HG03060 (cell line): ENCODE measurements around the gene LGALS3BP.
"Not testable (repeated sequence)": the region's sequence is repeated elsewhere in the genome, so short reads cannot be mapped to it uniquely, and the experiment has no call there.

Source experiments
- ATAC-seq: cut with Tn5 transposase; IDR thresholded peaks from one replicate; pipeline ENCODE4 v1.9.1; 2021; ENCODE audit warnings: low read depth, moderate number of reproducible peaks; ENCODE audit not compliant: unreplicated experiment

Gene LGALS3BP

DNA sequence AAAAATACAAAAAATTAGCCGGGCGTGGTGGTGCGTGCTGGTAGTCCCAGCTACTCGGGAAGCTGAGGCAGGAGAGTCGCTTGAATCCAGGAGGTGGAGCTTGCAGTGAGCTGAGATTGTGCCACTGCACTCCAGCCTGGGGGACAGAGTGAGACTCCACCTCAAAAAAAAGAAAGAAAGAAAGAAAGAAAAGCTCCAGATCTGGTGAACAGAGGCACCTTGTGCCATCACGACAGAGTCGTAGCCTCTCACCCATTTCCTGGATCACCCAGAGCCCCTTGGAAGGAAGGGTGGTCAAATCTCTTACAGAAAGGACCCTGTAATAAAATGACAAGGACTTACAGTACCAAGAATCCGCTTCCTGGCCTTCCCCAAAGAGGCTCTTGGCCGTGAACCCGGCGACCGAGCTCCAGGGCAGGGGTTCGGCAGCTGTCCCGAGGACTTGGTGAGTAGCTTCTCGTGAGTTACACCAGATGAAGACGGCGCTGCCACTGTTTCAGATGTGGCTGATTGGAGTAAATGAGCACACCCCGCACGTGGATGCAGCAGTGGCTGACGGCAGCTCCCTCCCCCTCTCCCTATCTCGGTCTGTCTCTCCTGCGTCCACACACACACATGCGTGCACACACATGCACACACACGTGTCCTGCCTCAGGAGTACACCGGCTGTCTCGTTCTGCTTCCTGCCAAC lies 13.5 kb downstream of the LGALS3BP start:
- no peak for ATAC-seq

DNA sequence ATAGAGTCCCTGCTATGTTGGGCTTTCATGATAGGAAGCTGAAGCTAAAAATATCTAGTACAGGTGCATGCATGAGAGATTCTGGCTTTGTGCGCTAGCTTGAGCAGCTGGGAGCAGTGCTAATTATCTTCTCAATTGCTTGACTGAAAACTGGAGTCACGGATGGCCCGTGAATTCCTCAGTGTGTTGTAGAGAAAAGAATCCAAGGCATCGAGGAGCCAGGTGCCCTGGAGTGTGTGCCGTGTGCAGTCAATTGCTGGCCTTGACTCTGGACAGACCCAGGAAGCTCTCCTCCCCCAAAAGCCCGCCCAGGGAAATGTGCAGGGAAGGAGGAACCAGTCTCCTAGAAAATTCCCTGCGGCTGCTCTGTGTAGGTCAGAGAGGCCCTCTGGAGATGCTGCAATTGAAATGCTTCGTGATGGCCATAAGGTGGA lies 14.2 kb downstream of the LGALS3BP start:
- no peak for ATAC-seq

DNA sequence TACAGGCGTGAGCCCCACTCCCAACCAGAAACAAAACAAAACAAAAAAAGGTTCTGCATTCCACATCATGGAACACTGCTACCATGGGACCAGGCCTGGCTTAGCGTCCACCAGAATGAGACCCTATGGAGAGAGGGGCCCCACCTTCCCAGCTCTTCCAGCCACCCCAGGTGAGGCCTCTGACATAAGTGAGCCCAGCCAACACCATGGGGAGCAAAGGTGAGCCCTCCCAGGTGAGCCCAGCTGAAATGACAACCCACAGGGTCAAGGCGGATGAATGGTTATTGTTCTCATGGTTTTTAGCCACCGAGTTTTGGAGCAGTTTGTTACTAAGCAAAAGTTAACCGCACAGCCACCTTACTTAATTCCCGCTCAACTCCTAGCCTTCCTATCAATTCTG lies 16.3 kb downstream of the LGALS3BP start:
- ATAC-seq, result no peak

DNA sequence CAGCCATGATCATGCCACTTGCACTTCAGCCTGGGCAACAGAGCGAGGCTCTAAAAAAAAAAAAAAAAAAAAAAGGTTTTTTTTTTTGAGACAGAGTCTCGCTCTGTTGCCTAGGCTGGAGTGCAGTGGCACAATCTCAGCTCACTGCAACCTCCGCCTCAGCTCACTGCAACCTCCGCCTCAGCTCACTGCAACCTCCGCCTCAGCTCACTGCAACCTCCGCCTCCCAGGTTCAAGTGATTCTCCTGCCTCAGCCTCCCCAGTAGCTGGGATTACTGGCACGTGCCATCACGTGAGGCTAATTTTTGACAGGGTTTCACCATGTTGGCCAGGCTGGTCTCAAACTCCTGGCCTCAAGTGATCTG lies 16.8 kb downstream of the LGALS3BP start:
- not testable (repeated sequence) for ATAC-seq

DNA sequence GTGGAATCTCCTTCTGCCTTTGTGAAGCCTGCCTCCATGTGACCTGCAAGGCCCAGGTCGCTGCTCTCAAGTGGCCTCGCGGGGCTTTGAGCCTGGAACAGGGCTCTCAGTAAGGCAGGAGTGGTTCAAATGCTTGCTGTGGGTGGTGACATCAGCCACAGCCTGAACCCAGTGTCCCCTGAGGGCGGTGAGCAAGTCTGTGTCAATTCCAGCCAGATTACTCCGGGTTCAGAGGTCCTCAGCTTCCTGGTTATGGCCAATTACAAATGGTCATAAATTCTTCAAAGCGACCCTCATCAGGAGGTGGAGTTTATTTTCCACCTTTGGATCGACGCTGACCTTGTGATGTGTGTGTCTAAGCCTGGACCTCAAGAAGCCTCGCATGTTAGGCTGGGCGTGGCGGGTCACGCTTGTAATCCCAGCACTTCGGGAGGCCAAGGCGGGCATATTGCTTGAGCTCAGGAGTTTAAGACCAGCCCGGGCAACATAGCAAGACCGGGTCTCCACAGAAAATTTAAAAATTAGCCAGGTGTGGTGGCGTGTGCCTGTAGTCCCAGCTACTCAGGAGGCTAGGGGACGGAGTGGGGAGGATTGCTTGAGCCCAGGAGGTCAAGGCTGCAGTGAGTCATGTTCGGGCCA lies 17.3 kb downstream of the LGALS3BP start:
- ATAC-seq, result no peak

DNA sequence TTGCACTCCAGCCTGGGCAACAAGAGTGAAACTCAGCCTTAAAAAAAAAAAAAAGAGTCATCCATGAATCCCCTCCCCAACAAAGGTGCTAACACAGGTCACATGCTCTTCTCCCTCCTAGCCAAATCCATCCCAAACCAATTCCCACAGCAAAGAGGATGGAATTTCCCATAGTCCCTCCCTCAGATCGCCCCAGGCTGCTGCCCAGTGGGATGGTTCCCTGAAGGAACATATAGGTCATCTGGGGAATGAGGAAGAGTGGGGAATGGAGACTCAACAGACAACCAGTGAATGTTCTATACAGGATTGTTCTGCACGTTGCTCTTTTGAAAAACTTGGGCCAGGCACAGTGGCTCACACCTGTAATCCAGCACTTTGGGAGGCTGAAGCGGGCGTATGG lies 18.2 kb downstream of the LGALS3BP start:
- ATAC-seq, result no peak

DNA sequence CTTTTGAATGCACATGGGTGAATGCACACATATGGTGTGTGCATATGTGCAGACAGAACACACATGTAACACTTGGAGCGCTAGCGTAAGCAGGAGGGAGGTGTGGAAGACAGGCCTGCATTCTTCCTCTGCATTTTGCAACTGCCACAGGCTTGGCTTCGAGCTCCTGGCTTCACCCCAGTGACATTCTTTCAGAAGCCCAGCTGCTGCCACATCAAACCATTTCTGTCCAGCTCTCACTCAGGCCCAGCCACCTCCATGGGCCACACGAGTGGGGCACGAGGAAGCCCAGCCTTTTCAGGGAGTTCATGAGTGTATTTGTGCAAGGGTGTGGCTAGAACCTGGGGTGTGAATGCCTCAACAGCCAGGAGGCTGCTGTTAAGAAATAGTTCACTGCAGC lies 18.8 kb downstream of the LGALS3BP start:
- no peak for ATAC-seq

DNA sequence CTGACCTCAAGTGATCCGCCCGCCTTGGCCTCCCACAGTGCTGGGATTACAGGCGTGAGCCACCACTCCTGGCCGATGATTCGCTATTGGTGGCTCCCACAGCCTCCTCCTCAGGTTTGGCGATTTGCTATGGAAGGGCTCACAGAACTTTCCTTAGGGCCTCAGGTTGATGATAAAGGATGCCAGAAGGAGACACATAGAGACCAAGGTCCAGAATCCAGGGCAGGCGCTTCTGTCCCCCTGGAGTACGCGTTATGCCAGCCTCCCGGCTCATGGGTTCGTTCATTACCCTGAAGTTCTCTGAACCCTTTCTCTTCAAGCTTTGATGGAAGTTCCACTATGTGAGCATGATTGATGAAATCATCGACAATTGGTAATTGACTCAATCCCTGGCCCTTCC lies 19.9 kb downstream of the LGALS3BP start:
- ATAC-seq, result no peak

DNA sequence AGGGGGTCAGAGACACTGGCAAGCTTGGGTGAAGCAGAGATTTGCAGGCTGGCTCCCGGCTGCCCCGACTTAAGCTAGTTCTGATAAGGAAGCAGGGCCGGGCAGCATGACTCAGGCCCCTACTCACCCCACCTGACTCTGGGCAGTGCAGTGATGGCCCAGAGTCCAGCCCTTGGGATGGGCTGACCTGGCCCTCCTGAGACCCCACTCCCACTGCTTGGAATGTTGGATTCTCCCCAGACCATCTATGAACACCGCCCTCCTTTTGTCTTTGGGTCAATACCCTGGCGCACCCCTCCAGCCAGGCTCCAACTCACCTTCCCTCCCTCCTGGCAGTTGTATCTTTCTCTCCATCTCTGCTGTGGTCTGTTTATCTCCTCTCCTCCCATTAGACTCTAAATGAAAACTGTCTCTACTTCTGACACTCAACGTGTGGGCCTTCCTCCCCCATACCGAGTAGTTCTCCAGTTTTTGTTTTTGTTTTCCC lies 21.0 kb downstream of the LGALS3BP start:
- no peak for ATAC-seq

DNA sequence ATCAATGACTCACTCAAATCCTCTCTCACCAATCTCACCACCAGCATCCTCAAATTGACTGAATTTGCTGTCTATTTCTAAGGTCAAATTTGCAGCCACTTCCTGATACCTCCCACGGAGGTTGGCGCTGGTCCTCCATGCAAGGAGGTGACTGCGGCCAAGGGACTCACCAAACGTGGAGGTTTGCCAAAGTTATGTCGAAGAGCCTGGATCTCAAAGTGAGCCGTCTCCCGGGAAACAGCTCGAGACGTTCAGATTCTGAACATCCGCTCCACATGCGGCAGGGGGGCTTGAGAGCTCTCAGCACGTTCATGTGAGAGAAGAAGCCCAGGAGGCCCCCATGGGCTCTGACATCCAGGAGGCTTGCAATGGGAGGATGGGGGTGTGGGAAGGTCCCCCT lies 22.6 kb downstream of the LGALS3BP start:
- no peak for ATAC-seq

DNA sequence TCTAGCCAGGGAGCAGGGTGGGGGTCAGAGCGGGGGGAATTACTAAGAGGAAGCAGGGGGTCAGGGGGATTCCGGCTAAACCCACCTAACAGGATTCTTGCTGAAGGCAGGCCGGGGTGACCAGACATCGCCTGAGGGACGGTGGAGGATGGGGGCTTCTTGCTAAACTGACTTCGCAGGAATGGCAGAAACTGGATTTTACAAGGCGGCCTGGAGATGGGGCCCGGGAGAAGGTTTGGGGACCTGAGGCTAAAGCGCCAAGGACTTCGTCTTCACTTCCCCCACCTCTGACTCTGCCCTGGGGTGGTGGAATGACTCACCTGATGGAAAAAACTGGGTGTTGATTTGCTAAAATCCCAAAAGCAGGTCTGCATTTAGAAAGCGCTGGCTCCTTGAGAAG lies 23.5 kb downstream of the LGALS3BP start:
- ATAC-seq, result no peak

DNA sequence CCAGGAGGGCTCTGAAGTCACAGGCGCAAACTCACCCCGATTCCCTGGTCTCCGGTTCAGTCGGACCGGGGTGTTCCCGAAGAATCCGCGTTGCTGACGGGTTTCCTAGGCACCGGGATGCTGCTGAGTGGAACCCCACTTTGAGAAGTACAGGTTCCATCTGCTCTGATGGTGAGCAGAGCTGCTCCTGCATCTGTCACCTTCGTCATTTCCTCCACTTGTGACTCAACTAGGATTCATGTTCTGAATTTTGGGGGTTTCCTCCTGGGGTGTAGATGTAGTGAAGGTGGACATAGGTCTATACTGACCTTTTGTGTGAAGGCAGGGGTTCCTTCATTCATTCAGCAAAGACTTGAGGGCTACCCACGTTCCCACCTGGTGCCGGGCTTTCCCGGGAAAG lies 25.0 kb downstream of the LGALS3BP start:
- ATAC-seq, result no peak

DNA sequence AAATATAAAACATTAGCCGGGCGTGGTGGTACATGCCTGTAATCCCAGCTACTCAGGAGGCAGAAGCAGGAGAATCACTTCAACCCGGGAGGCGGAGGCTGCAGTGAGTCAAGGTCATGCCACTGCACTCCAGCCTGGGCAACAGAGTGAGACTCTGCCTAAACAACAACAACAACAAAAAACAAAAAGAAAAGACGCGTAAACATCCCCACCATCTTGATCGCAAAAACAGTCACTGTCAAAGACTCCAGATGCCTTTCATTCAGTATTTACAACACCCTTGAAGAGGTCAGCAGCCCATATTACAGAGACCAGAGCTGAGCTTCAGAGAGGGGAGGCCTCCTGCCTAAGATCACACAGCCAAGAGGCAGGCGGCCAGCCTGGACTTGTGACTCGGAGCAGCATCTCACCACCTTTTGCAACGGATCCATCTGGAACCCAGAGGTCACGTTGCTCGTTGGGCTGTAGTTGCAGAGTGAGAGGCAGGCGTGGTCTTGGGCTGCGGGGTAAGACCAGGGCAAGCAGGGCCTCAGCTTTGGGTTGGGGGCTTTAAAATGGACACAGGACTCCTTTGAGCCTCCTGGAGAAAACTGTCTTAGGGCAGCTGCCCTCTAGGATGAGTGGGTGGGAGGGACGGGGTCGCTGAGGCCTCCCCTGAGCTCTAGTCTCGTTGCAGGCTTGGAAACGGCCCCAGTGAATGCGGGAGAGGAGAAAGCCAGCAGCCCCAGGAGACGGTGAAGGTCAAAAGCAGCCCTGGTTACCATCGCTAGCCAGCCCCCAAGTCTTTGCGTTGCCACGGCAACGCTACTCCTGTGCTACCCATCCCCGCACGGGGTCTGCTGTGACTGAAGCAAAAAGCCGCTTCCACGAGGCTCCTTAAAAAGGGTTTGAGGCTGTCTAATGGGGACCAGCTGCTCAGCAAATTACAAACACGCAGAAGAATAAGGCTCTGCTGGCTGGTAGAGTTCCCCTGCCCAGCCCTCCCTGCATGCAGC lies 26.1 kb downstream of the LGALS3BP start:
- ATAC-seq, result no peak

DNA sequence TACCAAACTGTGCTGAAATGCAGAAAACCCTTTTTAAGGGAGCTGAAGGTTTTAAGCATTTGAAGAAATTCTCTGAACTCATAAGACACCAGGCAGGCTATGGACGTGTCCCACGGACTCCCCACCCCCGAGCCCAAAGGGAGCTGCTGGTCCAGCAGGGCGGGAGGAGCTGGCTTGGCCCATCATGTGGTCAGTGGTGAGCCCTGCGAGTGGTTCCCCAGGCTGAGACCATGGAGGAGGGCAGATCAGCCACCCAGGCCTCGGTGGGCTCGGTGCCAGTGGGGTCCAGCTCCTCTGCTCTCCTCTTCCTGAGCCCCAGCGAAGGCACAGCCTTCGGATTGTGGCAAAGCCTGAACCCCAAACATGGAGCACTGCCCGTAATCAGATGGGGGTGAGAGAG lies 27.0 kb downstream of the LGALS3BP start:
- no peak for ATAC-seq

DNA sequence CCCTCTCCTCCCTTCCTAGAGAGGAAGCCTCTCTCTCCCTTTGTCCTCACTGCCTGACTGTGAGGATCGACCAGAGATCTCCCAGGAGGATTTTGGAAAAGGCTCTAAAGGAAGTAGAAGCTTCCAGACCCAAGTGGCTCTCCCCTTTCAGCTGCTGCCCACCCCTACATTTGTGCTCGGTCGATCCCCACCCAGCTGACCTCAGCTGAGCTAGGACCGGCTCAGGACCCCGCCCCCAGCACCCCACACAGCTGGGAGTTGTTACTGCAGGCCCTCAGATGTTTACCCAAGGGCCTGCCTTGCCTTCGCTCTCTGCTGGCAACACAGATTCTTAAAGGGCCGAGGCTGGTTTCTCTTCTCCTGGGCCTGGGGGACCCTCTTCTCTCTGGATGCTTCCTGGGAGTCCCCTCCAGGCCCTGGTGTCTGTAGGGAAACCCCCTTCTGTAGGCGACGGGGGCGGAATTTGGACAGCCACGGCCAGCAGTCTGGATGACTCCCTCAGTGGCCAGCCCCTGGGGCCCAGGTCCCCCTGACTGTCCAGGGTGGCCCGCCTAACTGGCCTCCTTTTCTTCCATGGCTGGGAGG lies 27.7 kb downstream of the LGALS3BP start:
- ATAC-seq, result no peak

DNA sequence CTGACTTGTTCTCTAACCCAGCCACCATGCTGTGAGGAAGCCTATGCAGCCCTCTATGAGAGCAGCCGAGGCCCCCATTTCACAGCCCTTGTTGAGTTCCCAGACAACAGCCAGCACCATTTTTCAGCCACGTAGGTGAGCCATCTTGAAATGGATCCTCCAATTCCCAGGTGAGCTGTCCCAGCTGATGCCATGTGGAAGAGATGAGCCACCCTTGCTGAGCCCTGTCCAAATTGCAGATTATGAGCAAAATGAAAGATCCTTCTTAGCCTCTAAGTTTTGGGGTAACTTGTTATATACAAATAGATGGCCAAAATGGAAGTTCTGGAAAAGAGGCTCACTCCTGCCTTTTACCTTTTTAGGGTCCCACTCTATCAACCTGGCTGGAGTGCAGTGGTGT lies 28.9 kb downstream of the LGALS3BP start:
- ATAC-seq, result no peak

DNA sequence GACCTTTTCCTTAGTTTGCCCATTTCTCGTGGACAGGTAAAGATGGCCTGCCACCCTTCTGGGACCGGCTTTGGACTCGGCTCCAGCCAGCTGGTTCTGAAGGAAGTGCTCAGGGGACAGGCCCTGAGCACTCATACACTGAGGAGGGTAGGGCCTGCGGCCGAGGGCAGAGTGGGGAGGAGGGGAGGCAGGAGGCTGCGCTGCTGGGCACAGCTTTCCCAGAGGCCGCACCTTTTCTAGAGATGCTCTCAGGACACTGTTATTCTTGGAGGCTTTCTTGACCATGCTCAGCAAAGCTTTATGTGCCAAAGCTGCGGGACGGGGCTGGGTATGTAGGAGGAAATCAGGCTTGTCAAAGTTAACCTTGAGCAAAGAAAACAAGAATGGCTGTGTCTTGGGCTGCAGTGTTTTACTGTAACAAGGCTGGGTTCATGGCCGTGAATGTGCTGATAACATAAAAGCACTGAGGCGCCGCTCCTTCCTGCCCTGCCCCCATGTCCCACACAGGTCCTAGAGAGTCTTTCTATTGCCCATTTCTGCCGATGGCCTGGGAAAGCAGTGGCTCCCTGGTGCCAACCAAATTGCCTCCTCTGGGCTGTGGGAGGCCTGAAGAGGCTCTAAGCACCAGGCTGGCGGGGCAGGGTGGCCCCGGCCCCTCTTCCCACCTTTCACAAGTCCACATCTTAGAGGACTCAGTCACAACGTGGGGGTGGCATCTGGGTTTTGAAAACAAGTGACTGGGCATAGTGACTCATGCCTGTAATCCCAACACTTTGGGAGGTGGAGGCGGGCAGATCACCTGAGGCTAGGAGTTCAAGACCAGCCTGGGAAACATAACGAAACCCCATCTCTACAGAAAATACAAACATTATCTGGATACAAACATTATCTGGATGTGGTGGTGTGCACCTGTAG lies 32.2 kb downstream of the LGALS3BP start:
- ATAC-seq, result no peak

DNA sequence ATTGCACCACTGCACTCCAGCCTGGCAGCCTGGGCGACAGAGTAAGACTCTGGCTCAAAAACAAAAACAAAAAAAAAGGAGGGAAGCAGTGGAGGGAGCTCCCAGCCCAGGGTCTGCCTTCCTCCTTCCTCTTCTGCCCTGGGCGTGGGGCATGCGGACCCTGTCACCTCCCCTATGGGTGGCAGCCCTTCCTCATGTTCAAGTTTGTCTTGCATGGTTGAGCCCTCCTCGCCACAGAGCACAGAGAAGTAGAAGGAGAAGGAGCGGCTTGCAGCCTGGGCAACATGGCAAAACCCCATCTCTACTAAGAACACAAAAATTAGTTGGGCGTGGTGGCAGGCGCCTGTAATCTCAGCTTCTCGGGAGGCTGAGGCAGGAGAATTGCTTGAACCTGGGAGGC lies 33.1 kb downstream of the LGALS3BP start:
- ATAC-seq, result no peak

DNA sequence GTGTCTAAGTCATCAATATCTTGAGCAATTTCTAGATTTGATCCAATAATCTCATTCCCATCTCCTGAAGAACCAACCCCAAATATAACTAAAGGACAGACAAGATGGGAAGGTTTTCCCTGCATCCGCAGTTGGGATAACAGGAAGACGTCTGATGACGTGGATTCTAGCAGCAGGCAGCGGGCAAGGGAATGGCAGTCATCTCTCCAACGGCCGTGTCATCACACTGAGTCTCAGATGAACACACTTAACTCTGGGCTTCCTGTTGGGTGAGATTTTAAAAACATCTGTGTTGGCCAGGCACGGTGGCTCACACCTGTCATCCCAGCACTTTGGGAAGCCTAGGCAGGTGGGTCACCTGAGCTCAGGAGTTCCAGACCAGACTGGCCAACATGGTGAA lies 33.6 kb downstream of the LGALS3BP start:
- ATAC-seq, result no peak

DNA sequence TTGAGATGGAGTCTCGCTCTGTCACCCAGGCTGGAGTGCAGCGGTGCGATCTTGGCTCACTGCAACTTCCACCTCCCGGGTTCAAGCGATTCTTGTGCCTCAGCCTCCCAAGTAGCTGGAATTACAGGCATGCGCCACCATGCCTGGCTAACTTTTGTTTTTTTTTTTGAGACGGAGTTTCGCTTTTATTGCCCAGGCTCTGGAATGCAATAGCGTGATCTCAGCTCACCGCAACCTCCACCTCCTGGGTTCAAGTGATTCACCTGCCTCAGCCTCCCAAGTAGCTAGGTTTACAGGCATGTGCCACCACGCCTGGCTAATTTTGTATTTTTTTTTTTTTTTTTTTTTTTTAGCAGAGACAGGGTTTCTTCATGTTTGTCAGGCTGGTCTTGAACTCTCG lies 34.3 kb downstream of the LGALS3BP start:
- ATAC-seq, result not testable (repeated sequence)
